Suprapubic skin (tissue), 3 donors: ENCODE measurements around the gene STRA6.

ENCODE experiments used
- CTCF ChIP-seq, 2 donors: fragments of 200-600 bp in 1 of 2; fragments of 450-650 bp in 1 of 2; sonication (generic) in 1 of 2; IDR thresholded peaks; one replicate each; pipeline ENCODE4 v1.5.1; 2016 to 2019; ENCODE audit warnings: antibody characterized with exemption in 2 of 2, mild to moderate bottlenecking in 1 of 2, moderate library complexity in 1 of 2
- EP300 ChIP-seq: sonication (generic); formaldehyde crosslinking; IDR thresholded peaks from one replicate; pipeline ENCODE4 v1.6.1; 2017; ENCODE audit warnings: antibody characterized with exemption
- POLR2A ChIP-seq, 2 donors: fragments of 450-650 bp; IDR thresholded peaks; one replicate each; pipeline ENCODE4 v1.6.1; 2017; ENCODE audit warnings: antibody characterized with exemption in 2 of 2, mild to moderate bottlenecking in 2 of 2, moderate library complexity in 2 of 2

GRCh38 chr15:74220475-74221248 is 18.1 kb upstream of the STRA6 start:
- TF ChIP-seq POLR2A (IDR thresholded peaks at IDR 0.05): no peak
- no peak for TF ChIP-seq CTCF (IDR thresholded peaks at IDR 0.05)
- no peak for TF ChIP-seq EP300
